HepG2 (cell line): Measurements from ENCODE around the gene IQCM. TPM values are rescaled to one million over a fixed set of nuclear protein-coding genes. Genes with fewer than 3 reads are reported as not detected.

Experiments
- ATAC-seq: fragments of 200-7000 bp; cut with Tn5 transposase; 3 replicates; pipeline ENCODE4 v1.9.1; 2020; ENCODE audit warnings: mild to moderate bottlenecking, moderate library complexity
- BruUV-seq: library from RNA; stranded (reverse); fragments of 400-500 nt; replicated peaks from 2 replicates; lab custom pipeline; 2021; lab: Mats Ljungman, UMichigan
- CTCF ChIA-PET: fragments of 300-600 bp; formaldehyde crosslinking; extraction: SDS; loops from one replicate; lab custom pipeline; 2021; ENCODE audit warnings: low total read pairs, inconsistent platforms, low intra/inter-chr PET ratio; lab: Yijun Ruan, JAX
- POLR2A ChIA-PET: fragments of 350-600 bp; sonication (Branson Sonifier 250); formaldehyde crosslinking; loops from one replicate; lab custom pipeline; 2020; ENCODE audit warnings: antibody characterized with exemption, inconsistent platforms; lab: Yijun Ruan, JAX
- DNase-seq: peaks from one replicate; pipeline ENCODE4 v3.0.0-alpha.2; 2015; ENCODE audit warnings: low spot score
- FAIRE-seq: peaks from 3 replicates; lab custom pipeline; 2011; peaks lifted over from hg19 to GRCh38; lab: Jason Lieb, UNC
- H2AFZ ChIP-seq: one replicate; pipeline ENCODE4 v1.6.1; 2011; ENCODE audit warnings: low read length, inconsistent platforms
- H3K27ac ChIP-seq: fragments of 300-600 bp; 3 replicates; pipeline ENCODE4 v1.8.0; 2011; ENCODE audit warnings: mixed run types, mild to moderate bottlenecking, mixed read lengths, low read length, inconsistent platforms; ENCODE audit not compliant: insufficient read depth; ENCODE audit errors: extremely low read length
- H3K27me3 ChIP-seq, 2 experiments: fragments of 200-600 bp in 1 of 2; 2 replicates in 1 of 2; 3 replicates in 1 of 2; pipeline versions ENCODE4 v1.6.0 to v1.8.0; 2011; ENCODE audit warnings: low read length in 2 of 2, mild to moderate bottlenecking in 2 of 2, moderate library complexity in 2 of 2, inconsistent platforms in 1 of 2; ENCODE audit not compliant: insufficient read depth in 2 of 2, control insufficient read depth in 1 of 2
- H3K36me3 ChIP-seq, 2 experiments: fragments of 200-600 bp in 1 of 2; replicated peaks in 1 of 2; 2 replicates in 1 of 2; 3 replicates in 1 of 2; pipeline versions ENCODE4 v1.5.1 to v1.8.0; 2011; ENCODE audit warnings: low read length in 2 of 2, inconsistent platforms in 1 of 2; ENCODE audit not compliant: insufficient read depth in 2 of 2, control insufficient read depth in 1 of 2
- H3K4me1 ChIP-seq: 2 replicates; pipeline ENCODE4 v1.5.1; 2012; ENCODE audit warnings: low read length, inconsistent platforms; ENCODE audit not compliant: insufficient read depth
- H3K4me2 ChIP-seq: 2 replicates; pipeline ENCODE4 v1.6.0; 2011; ENCODE audit warnings: low read depth, low read length, inconsistent platforms
- H3K4me3 ChIP-seq, 3 experiments: fragments of 200-600 bp in 1 of 3; sonication (generic), shearing (Covaris generic) in 1 of 3; replicated peaks in 1 of 3; 2 replicates each; pipeline ENCODE4 v1.5.1; 2011 to 2016; ENCODE audit warnings: low read length in 3 of 3, inconsistent platforms in 2 of 3, low read depth in 2 of 3, mild to moderate bottlenecking in 2 of 3, control low read depth in 1 of 3, mixed read lengths in 1 of 3; ENCODE audit not compliant: insufficient read depth in 1 of 3
- H3K79me2 ChIP-seq: one replicate; pipeline ENCODE4 v1.6.1; 2011; ENCODE audit warnings: low read length, inconsistent platforms; ENCODE audit not compliant: insufficient read depth
- H3K9ac ChIP-seq: 2 replicates; pipeline ENCODE4 v1.6.0; 2011; ENCODE audit warnings: mild to moderate bottlenecking, low read depth, low read length, inconsistent platforms; ENCODE audit not compliant: insufficient read depth
- H3K9me3 ChIP-seq: 2 replicates; pipeline ENCODE4 v1.5.1; 2012; ENCODE audit warnings: mild to moderate bottlenecking, low read length
- H4K20me1 ChIP-seq: 2 replicates; pipeline ENCODE4 v1.6.0; 2011; ENCODE audit warnings: inconsistent platforms, mild to moderate bottlenecking, low read length, moderate library complexity; ENCODE audit not compliant: insufficient read depth
- GLI4 ChIP-seq: sonication (generic); formaldehyde crosslinking; IDR thresholded peaks from 2 replicates; pipeline ENCODE4 v1.5.1; 2020; ENCODE audit warnings: missing genetic modification reagents, mild to moderate bottlenecking, moderate library complexity, borderline replicate concordance
- HMG20B ChIP-seq: conservative IDR thresholded peaks from 2 replicates; pipeline ENCODE4 v1.6.1; 2016; ENCODE audit warnings: missing genetic modification reagents, missing compliant biosample characterization
- HOMEZ ChIP-seq: IDR thresholded peaks from 2 replicates; pipeline ENCODE4 v1.6.1; 2016; ENCODE audit warnings: low read depth
- ISX ChIP-seq: sonication (generic); formaldehyde crosslinking; conservative IDR thresholded peaks from 2 replicates; pipeline ENCODE4 v1.5.0; 2020; ENCODE audit warnings: missing genetic modification reagents
- KDM5B ChIP-seq: sonication (generic); formaldehyde crosslinking; IDR thresholded peaks from 2 replicates; pipeline ENCODE4 v1.4.0; 2020; ENCODE audit warnings: missing genetic modification reagents, mild to moderate bottlenecking, borderline replicate concordance
- NRL ChIP-seq: sonication (generic); formaldehyde crosslinking; IDR thresholded peaks from 2 replicates; pipeline ENCODE4 v1.5.0; 2020; ENCODE audit warnings: missing genetic modification reagents, mild to moderate bottlenecking, moderate library complexity, borderline replicate concordance
- RFXAP ChIP-seq: sonication (generic); formaldehyde crosslinking; IDR thresholded peaks from 2 replicates; pipeline ENCODE4 v1.4.0; 2020; ENCODE audit warnings: missing genetic modification reagents, borderline replicate concordance
- SIN3B ChIP-seq: fragments of 150-350 bp; IDR thresholded peaks from 2 replicates; pipeline ENCODE4 v1.6.1; 2014; ENCODE audit warnings: low read length
- SPEN ChIP-seq: sonication (generic); formaldehyde crosslinking; IDR thresholded peaks from 2 replicates; pipeline ENCODE4 v1.5.1; 2020; ENCODE audit warnings: low read depth, mild to moderate bottlenecking, missing genetic modification reagents
- ZBTB38 ChIP-seq: sonication (generic); formaldehyde crosslinking; IDR thresholded peaks from 2 replicates; pipeline ENCODE4 v1.5.1; 2020; ENCODE audit warnings: mild to moderate bottlenecking, missing genetic modification reagents
- ZNF605 ChIP-seq: sonication (generic); formaldehyde crosslinking; IDR thresholded peaks from 2 replicates; pipeline ENCODE4 v1.8.0; 2022; ENCODE audit warnings: mild to moderate bottlenecking, missing genetic modification reagents
- ZNF777 ChIP-seq: sonication (generic); formaldehyde crosslinking; IDR thresholded peaks from 2 replicates; pipeline ENCODE4 v1.4.0; 2020; ENCODE audit warnings: missing genetic modification reagents
- ZXDC ChIP-seq: sonication (generic); formaldehyde crosslinking; IDR thresholded peaks from 2 replicates; pipeline ENCODE4 v1.5.0; 2020; ENCODE audit warnings: mild to moderate bottlenecking, missing genetic modification reagents
- WGBS: methylation state at CpG from one replicate; pipeline ENCODE4 v1.1.6; 2017; ENCODE audit warnings: low lambda C conversion rate; 5-methylcytosine and 5-hydroxymethylcytosine counted together
- in situ Hi-C: cut with HindIII; loops from 2 replicates; pipeline ENCODE4 v1.10.0; 2017; ENCODE audit warnings: low pct_unique_long_range_greater_than_20kb; ENCODE audit not compliant: extremely low pct_ligation_motif_present
- intact Hi-C: fragments of 100-400 bp; cut with micrococcal nuclease; formaldehyde crosslinking; loops from one replicate; pipeline ENCODE4 v1.10.0; 2022; ENCODE audit not compliant: unreplicated experiment
- polyA plus RNA-seq, 8 experiments: library from polyadenylated mRNA; depleted of rRNA in 3 of 8; stranded (reverse) in 7 of 8; unstranded in 1 of 8; fragments of >200 nt; fragmentation: Illumina TruSeq in 4 of 8; extraction: Trizol in 4 of 8; gene quantifications; 2 replicates each; pipeline versions ENCODE4 v1.2.1 to v1.2.3, GENCODE V29; 2011 to 2016; ENCODE audit warnings: low read depth in 4 of 8, missing spikeins in 1 of 8, mixed read lengths in 1 of 8; ENCODE audit not compliant: insufficient read depth in 1 of 8
- total RNA-seq, 5 experiments: library from RNA; depleted of rRNA; stranded (reverse); fragments of >200 nt; fragmentation: Illumina TruSeq; extraction: Trizol; gene quantifications; 2 replicates each; pipeline ENCODE4 v1.2.3, GENCODE V29; 2016; ENCODE audit warnings: low read depth in 1 of 5
- TF ChIP-seq, protein P1 (sequence below): sonication (generic); formaldehyde crosslinking; IDR thresholded peaks from 2 replicates; pipeline ENCODE4 v1.8.0; 2022; ENCODE audit warnings: mild to moderate bottlenecking, missing genetic modification reagents, moderate library complexity
- TF ChIP-seq, protein P2 (sequence below): sonication (generic); IDR thresholded peaks from 2 replicates; pipeline ENCODE4 v1.6.1; 2016; ENCODE audit warnings: low read depth, borderline replicate concordance

Gene IQCM
- total and polyA plus RNA-seq, 2 of the 13 experiments (the other 11 are each of a cell fraction or from before 2014, with no cell fraction given): not detected

DNA sequence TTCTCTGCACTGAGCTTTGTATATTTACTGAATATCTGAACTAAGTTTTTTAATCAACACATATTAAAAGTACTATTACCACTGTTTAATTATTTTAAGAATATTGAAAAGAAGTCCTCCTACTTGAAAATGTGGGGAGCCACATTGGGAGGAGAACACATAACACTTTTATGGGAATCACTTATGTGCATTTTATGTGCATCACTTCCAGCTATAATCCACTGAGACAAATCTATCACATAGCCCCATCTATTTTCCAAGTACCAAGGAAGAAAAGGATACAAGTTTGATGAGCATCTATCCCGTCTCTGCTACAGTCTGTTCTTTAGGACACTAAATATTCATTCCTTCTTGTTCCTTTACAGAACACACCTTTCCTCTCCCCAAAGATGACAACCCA is 87.2 kb downstream of the IQCM start (continued):
- TF ChIP-seq HOMEZ (CRISPR knock-in tag) (no peak), ZBTB38 (CRISPR knock-in tag) (no peak), ZNF605 (no peak), ZNF777 (CRISPR knock-in tag) (no peak), ZXDC (no peak), KDM5B (CRISPR knock-in tag) (no peak), RFXAP (CRISPR knock-in tag) (no peak)

DNA sequence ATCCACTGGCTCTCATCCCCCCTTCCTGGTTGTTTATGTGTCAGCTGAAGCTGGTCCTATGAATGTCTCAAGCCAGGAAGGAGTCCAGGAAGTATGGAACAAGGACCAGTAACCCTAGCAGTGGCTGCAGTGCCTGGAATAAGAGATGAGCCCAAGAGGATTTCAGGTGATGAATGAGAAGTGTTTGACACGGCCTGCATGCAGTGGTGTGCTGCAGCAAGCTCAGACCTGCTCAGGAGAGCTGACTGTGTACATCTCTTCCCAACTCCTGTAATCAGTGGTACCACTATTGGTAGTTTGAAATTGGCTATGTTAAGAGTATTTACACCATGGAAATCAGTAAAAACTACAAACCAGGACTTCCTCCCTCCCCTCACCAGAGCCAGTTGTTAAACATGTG is 88.0 kb downstream of the IQCM start:
- POLR2A ChIA-PET: no interaction called here
- H4K20me1 ChIP-seq: no peaks in the 10 kb centered on the region
- no peak overlapping the region for H3K4me3 ChIP-seq
- no peak for ATAC-seq
- BruUV-seq: no TSS peak
- H3K27ac ChIP-seq: no peak overlapping the region
- WGBS: no CpG with 5 or more reads among the region's 1 CpG
- no peak overlapping the region for H2AFZ ChIP-seq
- in situ Hi-C loops (no loop called here), intact Hi-C loops (no loop called here)
- no peaks in the 10 kb centered on the region for H3K9me3 ChIP-seq
- DNase-seq: no peak
- FAIRE-seq: no peak
- no peak overlapping the region for H3K4me2 ChIP-seq
- H3K4me1 ChIP-seq: no peaks in the 10 kb centered on the region
- no peak overlapping the region for H3K9ac ChIP-seq
- CTCF ChIA-PET: no interaction called here
- H3K79me2 ChIP-seq: no peaks in the 10 kb centered on the region
- no peaks in the 10 kb centered on the region for H3K36me3 ChIP-seq
- H3K27me3 ChIP-seq: no peaks in the 10 kb centered on the region
- TF ChIP-seq SIN3B (no peak), ZXDC (no peak), ISX (CRISPR knock-in tag) (no peak), SPEN (CRISPR knock-in tag) (no peak), NRL (CRISPR knock-in tag) (no peak), HMG20B (CRISPR knock-in tag) (no peak), GLI4 (CRISPR knock-in tag) (no peak)
- TF ChIP-seq, protein P1, sequence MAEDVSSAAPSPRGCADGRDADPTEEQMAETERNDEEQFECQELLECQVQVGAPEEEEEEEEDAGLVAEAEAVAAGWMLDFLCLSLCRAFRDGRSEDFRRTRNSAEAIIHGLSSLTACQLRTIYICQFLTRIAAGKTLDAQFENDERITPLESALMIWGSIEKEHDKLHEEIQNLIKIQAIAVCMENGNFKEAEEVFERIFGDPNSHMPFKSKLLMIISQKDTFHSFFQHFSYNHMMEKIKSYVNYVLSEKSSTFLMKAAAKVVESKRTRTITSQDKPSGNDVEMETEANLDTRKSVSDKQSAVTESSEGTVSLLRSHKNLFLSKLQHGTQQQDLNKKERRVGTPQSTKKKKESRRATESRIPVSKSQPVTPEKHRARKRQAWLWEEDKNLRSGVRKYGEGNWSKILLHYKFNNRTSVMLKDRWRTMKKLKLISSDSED: no peak
- TF ChIP-seq, protein P2, sequence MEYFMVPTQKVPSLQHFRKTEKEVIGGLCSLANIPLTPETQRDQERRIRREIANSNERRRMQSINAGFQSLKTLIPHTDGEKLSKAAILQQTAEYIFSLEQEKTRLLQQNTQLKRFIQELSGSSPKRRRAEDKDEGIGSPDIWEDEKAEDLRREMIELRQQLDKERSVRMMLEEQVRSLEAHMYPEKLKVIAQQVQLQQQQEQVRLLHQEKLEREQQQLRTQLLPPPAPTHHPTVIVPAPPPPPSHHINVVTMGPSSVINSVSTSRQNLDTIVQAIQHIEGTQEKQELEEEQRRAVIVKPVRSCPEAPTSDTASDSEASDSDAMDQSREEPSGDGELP: no peak
